HS-27A (cell line): ENCODE results near the gene STK26.
"Not testable (repeated sequence)": the region's sequence is repeated elsewhere in the genome, so short reads cannot be mapped to it uniquely, and the experiment has no call there.

Source experiments
- DNase-seq: peaks from one replicate; pipeline ENCODE4 v3.0.0-alpha.2; 2012; ENCODE audit warnings: low read depth, missing footprints

The STK26 gene

GRCh38 chrX:132094164-132094563, 71.1 kb downstream of the STK26 start:
- DNase-seq, result no peak

- DNase-seq, result not testable (repeated sequence)
These were observed 75.6 kb downstream of the STK26 start for GRCh38 chrX:132098704-132099103.

- DNase-seq, result no peak
These were observed 78.1 kb downstream of the STK26 start for GRCh38 chrX:132101206-132101605.

- no peak for DNase-seq
These were observed 78.7 kb downstream of the STK26 start for GRCh38 chrX:132101799-132102198.

- DNase-seq, result no peak
These were observed 84.2 kb downstream of the STK26 start for GRCh38 chrX:132107291-132107690.

GRCh38 chrX:132114607-132115006, 91.5 kb downstream of the STK26 start:
- DNase-seq, result no peak

- no peak for DNase-seq
These were observed 92.7 kb downstream of the STK26 start for GRCh38 chrX:132115792-132116191.

GRCh38 chrX:132118358-132118757, 95.3 kb downstream of the STK26 start:
- no peak for DNase-seq

- DNase-seq, result no peak
These were observed 96.2 kb downstream of the STK26 start for GRCh38 chrX:132119283-132119682.

- DNase-seq, result no peak
These were observed 96.9 kb downstream of the STK26 start for GRCh38 chrX:132119821-132120515.

GRCh38 chrX:132120913-132121312, 97.8 kb downstream of the STK26 start:
- DNase-seq, result no peak
